HG02970 (cell line): ENCODE results near the gene TXLNG.
"Not testable (repeated sequence)": the region's sequence is repeated elsewhere in the genome, so short reads cannot be mapped to it uniquely, and the experiment has no call there.

Experiments
- ATAC-seq: cut with Tn5 transposase; IDR thresholded peaks from one replicate; pipeline ENCODE4 v1.9.1; 2021; ENCODE audit warnings: mild to moderate bottlenecking, moderate library complexity, moderate number of reproducible peaks; ENCODE audit not compliant: unreplicated experiment, low FRiP score

The TXLNG gene

GRCh38 chrX:16786139-16786790, at the start of gene TXLNG:
Gene TXLNG, plus strand, starts transcription at chrX:16786466. Its CDS starts 22 bp downstream, at chrX:16786488.
- ATAC-seq: peak; percentile 97

GRCh38 chrX:16737024-16737423, 49.2 kb upstream of the TXLNG start:
- no peak for ATAC-seq

GRCh38 chrX:16739574-16739973, 46.7 kb upstream of the TXLNG start:
- ATAC-seq: no peak

- ATAC-seq: no peak
These were observed 42.5 kb upstream of the TXLNG start for GRCh38 chrX:16743604-16744325.

DNA sequence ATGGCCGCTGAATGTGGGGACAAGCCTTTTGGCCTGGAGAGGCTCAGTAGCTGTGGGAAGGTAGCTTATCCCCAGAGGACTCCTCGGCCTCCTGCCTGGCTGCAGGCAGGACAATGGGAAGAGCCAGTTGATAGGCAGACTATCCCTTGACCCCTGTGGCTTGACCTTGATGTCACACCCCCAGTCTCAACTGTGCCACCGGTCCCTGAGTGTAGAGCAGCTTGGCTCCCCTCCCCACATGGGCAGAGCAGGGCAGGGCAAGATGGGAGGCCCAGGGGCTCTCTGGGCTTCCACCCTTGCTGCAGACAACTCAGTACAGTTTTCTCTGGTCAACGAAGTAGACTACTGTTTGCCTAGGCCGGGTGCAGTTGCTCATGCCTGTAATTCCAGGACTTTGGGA, 41.2 kb upstream of the TXLNG start:
- no peak for ATAC-seq

DNA sequence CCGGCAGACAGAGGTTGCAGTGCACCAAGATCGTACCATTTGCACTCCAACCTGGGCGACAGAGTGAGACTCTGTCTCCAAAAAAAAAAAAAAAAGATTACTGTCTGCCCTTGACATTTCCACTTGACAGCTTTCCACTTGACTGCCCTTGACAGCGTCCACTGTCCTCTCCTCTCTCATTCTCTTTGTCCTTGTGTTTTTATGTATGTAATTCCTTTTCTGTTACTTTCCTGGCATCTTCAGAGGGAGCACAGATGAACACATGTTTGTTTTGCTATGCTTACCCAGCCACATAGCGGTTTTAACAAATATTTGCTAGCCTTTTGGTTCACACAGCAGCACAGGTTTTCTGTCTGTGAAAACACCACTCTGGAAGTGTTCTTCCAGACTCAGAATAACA, 40.6 kb upstream of the TXLNG start:
- ATAC-seq: no peak

GRCh38 chrX:16748425-16748824, 37.8 kb upstream of the TXLNG start:
- ATAC-seq: no peak

DNA sequence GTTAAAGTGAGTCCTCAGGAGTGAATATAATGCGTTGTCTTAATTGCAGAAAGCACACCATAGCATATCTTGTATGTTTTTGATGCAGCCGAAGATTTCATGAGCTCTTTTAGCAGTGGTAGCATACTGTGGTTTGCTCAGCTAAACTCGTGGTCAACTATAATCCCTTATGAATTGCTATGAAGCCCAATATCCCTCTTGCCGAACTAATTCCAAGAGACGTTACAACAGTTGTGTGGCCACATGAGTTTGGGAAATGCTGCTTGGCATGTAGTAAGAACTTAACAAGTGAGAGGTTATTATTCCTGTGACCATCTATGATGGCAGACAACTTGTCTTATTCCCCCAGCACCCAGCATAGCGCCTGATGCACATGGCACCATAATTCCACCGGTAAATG, 36.1 kb upstream of the TXLNG start:
- ATAC-seq: no peak

GRCh38 chrX:16754019-16754418, 32.2 kb upstream of the TXLNG start:
- no peak for ATAC-seq

DNA sequence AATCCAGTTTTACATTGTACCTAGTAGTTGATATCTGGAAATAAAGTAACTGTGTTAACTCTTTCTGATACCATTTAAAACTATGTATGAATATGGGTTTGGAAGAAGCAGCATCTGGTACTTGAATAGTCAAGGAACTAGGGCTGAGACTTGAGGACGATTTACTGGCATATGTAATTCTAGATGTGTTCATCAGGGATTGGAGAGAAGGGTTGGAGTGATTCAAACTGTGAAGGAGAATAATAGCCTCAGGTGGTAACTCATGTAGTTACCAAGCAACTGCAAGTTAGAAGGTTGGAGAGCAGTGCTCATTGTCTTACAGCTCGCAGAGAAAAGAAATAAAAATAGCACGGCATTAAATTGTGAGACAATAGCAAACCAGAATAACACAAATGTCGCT, 29.5 kb upstream of the TXLNG start:
- ATAC-seq: no peak

- ATAC-seq: not testable (repeated sequence)
These were observed 24.8 kb upstream of the TXLNG start for GRCh38 chrX:16761500-16761899.

DNA sequence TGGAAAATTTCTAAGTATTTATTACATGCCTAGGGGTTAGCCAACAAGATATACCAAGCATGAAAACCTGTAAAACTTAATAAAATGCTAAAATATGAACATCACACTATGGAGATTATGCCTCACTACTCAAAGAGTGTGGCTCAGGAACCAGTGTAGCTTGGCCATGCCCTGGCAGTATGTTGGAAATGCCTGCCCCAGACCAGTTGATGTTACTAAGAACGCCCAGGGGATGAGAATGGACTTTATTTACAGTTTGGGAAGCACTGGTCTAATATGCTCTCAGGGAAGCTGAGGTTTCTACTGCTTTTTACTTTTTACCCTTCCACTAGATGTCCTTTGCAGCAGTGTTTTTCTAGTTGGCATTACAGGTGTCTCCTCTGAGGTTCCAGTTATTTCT, 23.7 kb upstream of the TXLNG start:
- ATAC-seq: no peak

GRCh38 chrX:16765594-16765993, 20.7 kb upstream of the TXLNG start:
- ATAC-seq: no peak

- ATAC-seq: no peak
These were observed 15.2 kb upstream of the TXLNG start for GRCh38 chrX:16770970-16771482.

- ATAC-seq: no peak
These were observed 14.5 kb upstream of the TXLNG start for GRCh38 chrX:16771483-16772398.

DNA sequence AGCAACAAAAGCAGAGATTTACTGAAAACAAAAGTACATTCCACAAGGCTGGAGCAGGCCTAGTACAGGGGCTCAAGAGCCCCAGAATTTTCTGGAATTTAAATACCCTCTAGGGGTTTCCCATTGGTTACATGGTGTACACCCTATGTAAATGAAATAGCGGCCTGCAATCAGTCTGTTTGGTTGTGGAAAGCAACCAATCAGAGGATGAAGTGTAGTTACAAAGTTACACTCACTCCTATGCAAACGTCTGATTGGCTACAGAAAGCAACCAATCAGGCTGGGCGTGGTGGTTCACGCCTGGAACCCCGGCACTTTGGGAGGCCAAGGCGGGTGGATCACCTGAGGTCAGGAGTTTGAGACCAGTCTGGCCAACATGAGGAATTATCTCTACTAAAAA, 13.8 kb upstream of the TXLNG start:
- ATAC-seq: no peak

DNA sequence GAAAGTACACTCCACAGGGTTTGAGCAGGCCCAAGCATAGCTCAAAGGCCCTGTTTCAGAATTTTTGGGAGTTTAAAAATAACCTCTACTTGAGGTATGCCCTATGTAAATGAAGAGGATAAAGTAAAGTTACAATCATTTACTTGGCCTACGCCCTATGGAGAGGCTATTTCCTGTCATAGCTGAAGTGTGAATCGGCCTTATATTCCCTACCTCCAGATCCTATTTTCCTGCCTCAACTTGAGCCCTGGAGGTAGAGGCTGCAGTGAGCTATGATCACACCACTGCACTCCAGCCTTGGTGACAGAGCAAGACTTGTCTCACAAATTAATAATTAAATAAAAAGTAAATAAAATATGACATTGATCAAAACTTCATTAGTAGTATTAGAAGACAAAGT, 11.5 kb upstream of the TXLNG start:
- no peak for ATAC-seq

DNA sequence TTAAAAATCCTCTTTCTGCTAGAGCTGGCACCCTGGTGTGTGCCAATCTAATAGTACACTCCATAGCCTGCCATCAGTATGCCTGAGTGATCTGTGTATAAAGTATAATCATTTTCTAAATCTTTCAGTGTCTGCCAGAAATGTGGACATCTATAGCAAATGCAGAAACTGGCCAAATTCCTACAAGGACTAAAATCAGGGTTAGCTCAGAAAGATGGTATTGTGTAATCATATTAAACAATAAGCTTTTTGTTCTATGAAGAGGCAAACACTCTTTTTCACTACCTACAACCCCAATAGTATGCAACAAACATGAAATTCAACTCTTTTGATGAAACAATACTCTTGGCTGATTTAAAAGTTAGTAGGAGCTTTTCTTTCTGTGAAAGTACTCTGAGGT, 7.7 kb upstream of the TXLNG start:
- ATAC-seq: no peak

GRCh38 chrX:16778993-16779392, 7.3 kb upstream of the TXLNG start:
- no peak for ATAC-seq

DNA sequence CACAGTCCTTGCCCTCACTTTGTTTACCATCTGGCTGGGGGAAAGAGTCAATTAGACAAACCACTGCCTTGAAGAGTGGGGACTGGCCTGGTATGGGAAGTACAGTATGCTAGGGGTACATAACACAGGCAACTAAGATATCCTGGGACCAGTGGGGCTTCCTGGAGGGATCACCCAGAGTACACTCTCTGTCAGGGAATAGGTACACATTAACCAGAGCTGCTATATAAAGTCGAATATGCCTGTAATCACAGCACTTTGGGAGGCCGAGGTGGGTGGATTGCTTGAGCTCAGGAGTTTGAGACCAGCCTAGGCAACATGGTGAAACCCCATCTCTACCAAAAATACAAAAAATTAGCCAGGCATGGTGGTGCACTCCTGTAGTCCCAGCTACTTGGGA, 6.5 kb upstream of the TXLNG start:
- ATAC-seq: not testable (repeated sequence)

GRCh38 chrX:16783452-16783851, 2.8 kb upstream of the TXLNG start:
- ATAC-seq: no peak
